Adrenal gland (tissue), 12 donors: ENCODE measurements around the gene SCAMP5. TPM values are rescaled to one million over a fixed set of nuclear protein-coding genes. Genes with fewer than 3 reads are reported as not detected.
A peak's percentile ranks its signal among the peaks of the same experiment; 100 is the strongest.

ENCODE experiments used
- DNase-seq, 7 donors: peaks; one replicate each; pipeline ENCODE4 v3.0.0-alpha.2; 2019 to 2020
- H3K27ac ChIP-seq, 5 donors: fragments of 200-600 bp; sonication (generic) in 4 of 5; 1 replicate in 3 of 5; 2 replicates in 2 of 5; pipeline versions ENCODE4 v1.5.1 to v1.8.0; 2016 to 2020; ENCODE audit warnings: mild to moderate bottlenecking in 1 of 5
- H3K27me3 ChIP-seq: fragments of 200-600 bp; 2 replicates; pipeline ENCODE4 v1.8.0; 2021
- H3K36me3 ChIP-seq, 2 donors: fragments of 200-600 bp; replicated peaks in 1 of 2; 1 replicate in 1 of 2; 2 replicates in 1 of 2; pipeline versions ENCODE4 v1.5.1 to v1.8.0; 2018 to 2022
- H3K4me1 ChIP-seq, 2 donors: fragments of 200-600 bp; replicated peaks in 1 of 2; 1 replicate in 1 of 2; 2 replicates in 1 of 2; pipeline versions ENCODE4 v1.5.1 to v1.8.0; 2018 to 2021
- H3K4me3 ChIP-seq, 4 donors: fragments of 200-600 bp; sonication (generic) in 3 of 4; one replicate each; pipeline ENCODE4 v1.5.1; 2016 to 2018
- H3K9me3 ChIP-seq, 3 donors: fragments of 200-600 bp; sonication (generic) in 1 of 3; replicated peaks in 1 of 3; 1 replicate in 2 of 3; 2 replicates in 1 of 3; pipeline versions ENCODE4 v1.5.1 to v1.8.0; 2016 to 2021
- POLR2A ChIP-seq, 2 donors: fragments of 450-650 bp; IDR thresholded peaks; one replicate each; pipeline ENCODE4 v1.6.1; 2017; ENCODE audit warnings: antibody characterized with exemption in 2 of 2, mild to moderate bottlenecking in 2 of 2, moderate library complexity in 1 of 2
- WGBS, 4 donors: extraction: QIAGEN DNeasy Blood & Tissue Kit in 2 of 4; methylation state at CpG; one replicate each; pipeline versions ENCODE4 v1.1.5 to v1.1.7; 2013 to 2017; 5-methylcytosine and 5-hydroxymethylcytosine counted together
- intact Hi-C, 2 donors: fragments of 100-400 bp; cut with DNase I; formaldehyde crosslinking; loops; one replicate each; pipeline versions ENCODE4 v1.14.1 to v1.15.0; 2022 to 2023
- polyA plus RNA-seq, 3 donors: library from polyadenylated mRNA; stranded (reverse); fragments of 200-250 nt in 2 of 3; fragments of 350-450 nt in 1 of 3; fragmentation: Illumina TruSeq in 1 of 3; extraction: RNeasy Lipid Tissue Mini Kit (QIAGEN cat#74804) in 1 of 3; gene quantifications; one replicate each; pipeline ENCODE4 v1.2.3, GENCODE V29; 2013 to 2014
- total RNA-seq, 9 donors: library from RNA; depleted of rRNA in 4 of 9; stranded (reverse); fragments of >200 nt in 4 of 9; fragments of 120-200 nt in 1 of 9; fragmentation: NEBNext Ultra II Directional in 1 of 9; extraction: Animal tissue kit (Norgen Biotek cat#: 25700) in 1 of 9; gene quantifications; one replicate each; pipeline versions ENCODE4 v1.1.0 to v1.2.4, GENCODE V29; 2013 to 2023
- TF ChIP-seq, protein P1 (sequence below), 6 experiments: fragments of 450-650 bp in 4 of 6; fragments of 200-600 bp in 2 of 6; sonication (generic) in 1 of 6; IDR thresholded peaks; 1 replicate in 5 of 6; 2 replicates in 1 of 6; pipeline versions ENCODE4 v1.5.1 to v1.8.0; 2016 to 2021; ENCODE audit warnings: antibody characterized with exemption in 6 of 6, mild to moderate bottlenecking in 2 of 6, moderate library complexity in 1 of 6
- donor health status: healthy with polysubstance abuse.
- donor health status: Bipolar disorder and iron deficiency.
- donor health status: DM: yes; HTN: yes; CAD: no.
- donor health status: DM: no; HTN: no; CAD: no.
- donor health status: DM: no; HTN: no; CAD: no.
- donor health status: DM: yes; HTN: yes; CAD: no.

The SCAMP5 gene
- total and polyA plus RNA-seq, 12 donors: 10.2 to 47.2 (median 23.6) TPM

DNA sequence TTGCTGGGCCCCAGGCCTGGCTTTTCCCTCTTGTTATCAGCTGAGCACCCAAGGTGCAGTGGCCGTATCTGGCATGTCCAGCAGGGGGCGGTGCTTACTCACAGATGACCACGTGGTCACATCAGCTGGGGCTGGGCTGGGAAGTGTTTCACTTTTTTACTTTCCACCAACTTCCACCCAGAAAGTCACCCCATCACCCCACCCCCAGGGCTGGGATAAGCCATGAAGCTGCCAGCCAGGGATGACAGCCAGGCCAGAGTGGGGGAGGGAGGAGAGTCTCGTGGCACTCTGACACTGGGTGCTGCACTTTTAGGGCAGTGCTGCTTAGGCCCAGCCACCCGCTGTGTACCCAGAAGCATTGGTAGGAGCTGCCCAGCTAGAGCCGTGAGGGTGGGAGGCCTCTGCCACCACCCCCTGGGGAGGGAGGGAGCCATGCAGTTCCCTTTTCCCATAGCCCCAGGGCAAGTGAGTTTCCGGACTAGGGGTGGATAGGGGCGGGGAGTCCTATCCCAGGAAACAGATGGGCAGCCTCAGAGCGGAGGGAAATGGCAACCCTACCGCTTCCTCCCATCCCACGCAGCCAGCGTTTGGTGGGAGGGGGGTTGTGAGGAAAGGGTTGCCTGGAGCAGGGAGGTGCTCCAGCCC is 34.1 kb downstream of the SCAMP5 start:
- no peaks in the 10 kb centered on the region for H3K27me3 ChIP-seq
- intact Hi-C loops: loop anchor here (5.0 to 10.0 kb wide), 2 partner anchors 178 to 275 kb away; no protein-coding TSS in a partner anchor
- H3K36me3 ChIP-seq: no peaks in the 10 kb centered on the region
- DNase-seq: peak; percentile 95 to 98 (median 97)
- peaks cover 36 to 40% of the 10 kb centered on the region in 2 donors for H3K4me1 ChIP-seq
- TF ChIP-seq, protein P1, sequence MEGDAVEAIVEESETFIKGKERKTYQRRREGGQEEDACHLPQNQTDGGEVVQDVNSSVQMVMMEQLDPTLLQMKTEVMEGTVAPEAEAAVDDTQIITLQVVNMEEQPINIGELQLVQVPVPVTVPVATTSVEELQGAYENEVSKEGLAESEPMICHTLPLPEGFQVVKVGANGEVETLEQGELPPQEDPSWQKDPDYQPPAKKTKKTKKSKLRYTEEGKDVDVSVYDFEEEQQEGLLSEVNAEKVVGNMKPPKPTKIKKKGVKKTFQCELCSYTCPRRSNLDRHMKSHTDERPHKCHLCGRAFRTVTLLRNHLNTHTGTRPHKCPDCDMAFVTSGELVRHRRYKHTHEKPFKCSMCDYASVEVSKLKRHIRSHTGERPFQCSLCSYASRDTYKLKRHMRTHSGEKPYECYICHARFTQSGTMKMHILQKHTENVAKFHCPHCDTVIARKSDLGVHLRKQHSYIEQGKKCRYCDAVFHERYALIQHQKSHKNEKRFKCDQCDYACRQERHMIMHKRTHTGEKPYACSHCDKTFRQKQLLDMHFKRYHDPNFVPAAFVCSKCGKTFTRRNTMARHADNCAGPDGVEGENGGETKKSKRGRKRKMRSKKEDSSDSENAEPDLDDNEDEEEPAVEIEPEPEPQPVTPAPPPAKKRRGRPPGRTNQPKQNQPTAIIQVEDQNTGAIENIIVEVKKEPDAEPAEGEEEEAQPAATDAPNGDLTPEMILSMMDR (IDR thresholded peaks at IDR 0.05): peak; percentile 91 to 99 (median 96)
- peak in 1 of 2 donors; percentile 39 for TF ChIP-seq POLR2A (IDR thresholded peaks at IDR 0.05)
- 12 to 27% (median 25%) methylated on average over 9 to 12 of the region's 12 CpGs; no CpG with 5 or more reads in 1 of the 4 donors for WGBS, 4 donors
- no peaks in the 10 kb centered on the region for H3K9me3 ChIP-seq
- H3K27ac ChIP-seq: peak overlapping the region; percentile 49 to 91 (median 73)
- H3K4me3 ChIP-seq: no peak overlapping the region

DNA sequence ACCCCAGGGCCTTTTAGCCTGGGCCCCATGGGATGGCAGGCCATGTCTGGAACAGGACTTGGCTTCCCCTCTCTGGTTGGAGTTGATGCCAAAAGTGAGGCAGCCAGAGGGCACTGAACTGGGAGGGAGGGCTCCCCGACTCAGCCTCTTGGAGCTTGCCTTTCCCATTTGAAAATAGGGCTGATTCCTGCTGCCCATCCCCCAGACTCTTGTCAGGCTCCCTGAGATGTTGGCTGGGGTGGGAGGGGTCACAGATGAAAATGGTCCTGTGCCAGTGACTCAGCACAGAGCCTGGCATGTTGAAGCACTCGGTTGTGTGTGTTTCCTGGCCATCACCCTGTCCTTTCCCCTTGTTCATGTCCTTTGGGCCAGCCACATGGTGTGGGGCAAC is 34.7 kb downstream of the SCAMP5 start:
- Histone ChIP-seq H3K9me3 (no peaks in the 10 kb centered on the region), H3K27me3 (no peaks in the 10 kb centered on the region), H3K36me3 (no peaks in the 10 kb centered on the region), H3K4me3 (no peak overlapping the region), H3K27ac (peak overlapping the region; percentile 49 to 91 (median 73)), H3K4me1 (peaks cover 32 to 35% of the 10 kb centered on the region in 2 donors)
- TF ChIP-seq POLR2A (IDR thresholded peaks at IDR 0.05): no peak
- TF ChIP-seq, protein P1 (IDR thresholded peaks at IDR 0.05): no peak
- intact Hi-C loops: no loop called here
- DNase-seq: peak in 6 of 7 donors; percentile 53 to 70 (median 60)
- WGBS, 4 donors: 0 to 24% (median 19%) methylated on average over 1 to 2 of the region's 2 CpGs; no CpG with 5 or more reads in 1 of the 4 donors

DNA sequence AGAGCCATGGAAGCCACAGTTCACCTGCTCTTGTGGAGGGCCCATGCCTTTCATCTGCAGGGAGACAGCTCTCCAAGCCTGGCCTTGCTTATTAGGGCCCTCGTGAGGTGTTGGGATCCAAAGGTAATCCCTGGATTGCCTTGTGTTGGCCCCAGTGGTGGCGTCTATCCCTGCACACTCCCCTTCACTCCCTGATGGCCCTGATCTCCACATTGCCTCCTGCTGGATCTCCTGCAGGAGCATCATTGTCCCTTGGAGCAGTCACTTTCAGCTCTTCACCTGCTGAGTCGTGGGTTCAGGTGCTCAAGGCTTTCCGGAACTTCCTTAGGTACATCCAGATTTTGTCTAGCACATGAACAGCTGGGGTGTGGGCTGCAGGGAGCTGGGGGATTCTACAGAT is 35.1 kb downstream of the SCAMP5 start:
- intact Hi-C loops: no loop called here
- TF ChIP-seq POLR2A (IDR thresholded peaks at IDR 0.05): no peak
- TF ChIP-seq, protein P1 (IDR thresholded peaks at IDR 0.05): no peak
- Histone ChIP-seq H3K9me3 (no peaks in the 10 kb centered on the region), H3K36me3 (no peaks in the 10 kb centered on the region), H3K27ac (peak overlapping the region in 4 of 5 donors; percentile 68 to 91 (median 78)), H3K27me3 (no peaks in the 10 kb centered on the region), H3K4me1 (peaks cover 28 to 33% of the 10 kb centered on the region in 2 donors), H3K4me3 (no peak overlapping the region)
- WGBS, 4 donors: 94 to 96% (median 95%) methylated on average over 3 to 4 of the region's 4 CpGs
- peak in 1 of 7 donors; percentile 36 for DNase-seq

DNA sequence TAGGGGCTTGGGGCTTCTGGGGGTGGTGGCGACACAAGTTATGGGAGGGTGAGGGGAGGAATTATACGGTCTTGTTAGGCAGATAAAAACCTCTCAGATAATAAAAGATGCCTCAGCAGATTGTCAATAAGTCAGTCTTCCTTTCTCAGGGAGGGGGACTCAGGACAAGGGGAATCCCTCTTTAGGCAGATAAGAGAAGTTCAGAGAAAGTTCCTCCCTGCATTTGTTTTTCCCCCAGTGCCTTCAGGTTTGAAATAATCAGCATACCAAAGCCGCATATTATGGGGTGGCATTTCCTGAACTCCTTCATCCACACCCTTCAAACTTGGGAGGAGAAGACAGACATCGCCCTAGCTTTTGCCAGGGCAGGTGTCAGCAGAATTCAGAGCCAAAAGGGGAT is 36.5 kb downstream of the SCAMP5 start:
- H3K4me1 ChIP-seq: peaks cover 26 to 30% of the 10 kb centered on the region in 2 donors
- no peaks in the 10 kb centered on the region for H3K36me3 ChIP-seq
- H3K27me3 ChIP-seq: no peaks in the 10 kb centered on the region
- H3K27ac ChIP-seq: peak overlapping the region in 2 of 5 donors; percentile 36 to 40
- no peaks in the 10 kb centered on the region for H3K9me3 ChIP-seq
- DNase-seq: no peak
- intact Hi-C loops: no loop called here
- 60 to 69% (median 66%) methylated on average over 4 of the region's 4 CpGs for whole genome bisulfite sequencing, 4 donors
- no peak for TF ChIP-seq POLR2A (IDR thresholded peaks at IDR 0.05)
- TF ChIP-seq, protein P1 (IDR thresholded peaks at IDR 0.05): no peak
- H3K4me3 ChIP-seq: no peak overlapping the region
